AG04450 (cell line): ENCODE results near the gene PIGQ. TPM values are rescaled to one million over a fixed set of nuclear protein-coding genes. Genes with fewer than 3 reads are reported as not detected.

Experiments used
- CTCF ChIA-PET: fragments of 300-600, 350-600 bp; formaldehyde crosslinking; extraction: SDS; loops from one replicate; lab custom pipeline; 2022; ENCODE audit warnings: antibody characterized with exemption, inconsistent platforms; lab: Charles Lee
- POLR2A ChIA-PET: fragments of 350-600 bp; formaldehyde crosslinking; extraction: SDS; loops from one replicate; lab custom pipeline; 2021; ENCODE audit warnings: antibody characterized with exemption, inconsistent platforms; lab: Yijun Ruan, JAX
- DNase-seq: peaks from one replicate; pipeline ENCODE4 v3.0.0-alpha.2; 2011; ENCODE audit warnings: low read depth, low spot score
- H3K27ac ChIP-seq: one replicate; pipeline ENCODE4 v1.5.1; 2012; ENCODE audit warnings: low read depth, low read length, control low read depth
- H3K27me3 ChIP-seq: one replicate; pipeline ENCODE4 v1.6.0; 2012; ENCODE audit warnings: low read length; ENCODE audit not compliant: control insufficient read depth, insufficient read depth
- H3K4me3 ChIP-seq: 2 replicates; pipeline ENCODE4 v1.5.1; 2011; ENCODE audit warnings: mild to moderate bottlenecking, low read depth, low read length, control low read depth
- H3K9me3 ChIP-seq: 2 replicates; pipeline ENCODE4 v1.5.1; 2012; ENCODE audit warnings: low read length; ENCODE audit not compliant: control insufficient read depth, insufficient read depth
- polyA plus RNA-seq: library from polyadenylated mRNA; depleted of rRNA; stranded (reverse); fragments of >200 nt; gene quantifications from 2 replicates; pipeline ENCODE4 v1.2.3, GENCODE V29; 2011
- TF ChIP-seq, protein P1 (sequence below): IDR thresholded peaks from 2 replicates; pipeline ENCODE4 v1.5.1; 2011; ENCODE audit warnings: low read depth, low read length, control low read depth, inconsistent platforms

Gene PIGQ
- polyA plus RNA-seq, 1 experiment = 12.1 TPM

- no peak overlapping the region for H3K4me3 ChIP-seq
- TF ChIP-seq, protein P1, sequence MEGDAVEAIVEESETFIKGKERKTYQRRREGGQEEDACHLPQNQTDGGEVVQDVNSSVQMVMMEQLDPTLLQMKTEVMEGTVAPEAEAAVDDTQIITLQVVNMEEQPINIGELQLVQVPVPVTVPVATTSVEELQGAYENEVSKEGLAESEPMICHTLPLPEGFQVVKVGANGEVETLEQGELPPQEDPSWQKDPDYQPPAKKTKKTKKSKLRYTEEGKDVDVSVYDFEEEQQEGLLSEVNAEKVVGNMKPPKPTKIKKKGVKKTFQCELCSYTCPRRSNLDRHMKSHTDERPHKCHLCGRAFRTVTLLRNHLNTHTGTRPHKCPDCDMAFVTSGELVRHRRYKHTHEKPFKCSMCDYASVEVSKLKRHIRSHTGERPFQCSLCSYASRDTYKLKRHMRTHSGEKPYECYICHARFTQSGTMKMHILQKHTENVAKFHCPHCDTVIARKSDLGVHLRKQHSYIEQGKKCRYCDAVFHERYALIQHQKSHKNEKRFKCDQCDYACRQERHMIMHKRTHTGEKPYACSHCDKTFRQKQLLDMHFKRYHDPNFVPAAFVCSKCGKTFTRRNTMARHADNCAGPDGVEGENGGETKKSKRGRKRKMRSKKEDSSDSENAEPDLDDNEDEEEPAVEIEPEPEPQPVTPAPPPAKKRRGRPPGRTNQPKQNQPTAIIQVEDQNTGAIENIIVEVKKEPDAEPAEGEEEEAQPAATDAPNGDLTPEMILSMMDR = no peak
- H3K27ac ChIP-seq = no peak overlapping the region
- H3K9me3 ChIP-seq = no peaks in the 10 kb centered on the region; the same call in 1 of the 2 replicates
- ChIA-PET POLR2A (no interaction called here), CTCF (no interaction called here)
- H3K27me3 ChIP-seq = no peaks in the 10 kb centered on the region
- DNase-seq = no peak
These were observed 4.4 kb downstream of the PIGQ start for GRCh38 chr16:574021-574760.

DNA sequence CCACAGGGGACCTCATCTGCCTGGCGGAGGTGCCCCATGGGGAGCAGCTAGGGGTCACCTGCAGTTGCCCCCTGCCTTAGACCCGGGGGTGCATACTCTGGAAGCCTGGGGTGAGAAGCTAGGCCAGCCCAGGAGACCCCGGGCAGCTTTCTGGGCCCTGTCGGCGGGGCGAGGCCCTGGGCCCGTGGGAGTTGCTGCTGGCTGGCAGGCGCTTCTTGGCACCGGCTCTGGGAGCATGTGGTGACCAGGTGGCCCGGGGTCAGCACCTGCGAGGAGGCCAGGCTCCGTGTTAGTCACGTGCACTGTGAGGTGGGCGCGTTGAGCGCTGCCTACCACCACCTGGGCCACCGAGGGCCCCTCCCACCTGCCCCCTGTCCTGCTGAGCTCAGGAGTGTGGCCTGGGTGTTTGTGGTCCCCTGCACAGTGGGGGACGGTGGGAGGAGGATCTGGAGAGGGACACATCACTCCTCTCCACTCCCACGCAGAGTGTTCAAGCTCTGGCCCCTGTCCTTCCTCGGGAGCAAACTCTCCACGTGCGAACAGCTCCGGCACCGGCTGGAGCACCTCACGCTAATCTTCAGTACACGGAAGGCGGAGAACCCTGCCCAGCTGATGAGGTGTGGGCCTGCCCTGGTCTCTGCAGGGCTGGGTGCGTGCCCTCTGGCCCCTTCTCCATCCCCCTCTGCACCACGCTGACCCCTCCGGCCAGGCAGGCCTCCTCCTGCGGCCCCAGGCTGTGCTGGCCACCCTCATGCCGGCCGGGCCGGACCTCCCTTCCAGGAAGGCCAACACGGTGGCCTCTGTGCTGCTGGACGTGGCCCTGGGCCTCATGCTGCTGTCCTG, 5.8 kb downstream of the PIGQ start:
- Histone ChIP-seq H3K27me3 (no peaks in the 10 kb centered on the region), H3K27ac (no peak overlapping the region), H3K4me3 (no peak overlapping the region), H3K9me3 (no peaks in the 10 kb centered on the region; the same call in 1 of the 2 replicates)
- ChIA-PET POLR2A (no interaction called here), CTCF (no interaction called here)
- TF ChIP-seq, protein P1 = no peak
- no peak for DNase-seq

DNA sequence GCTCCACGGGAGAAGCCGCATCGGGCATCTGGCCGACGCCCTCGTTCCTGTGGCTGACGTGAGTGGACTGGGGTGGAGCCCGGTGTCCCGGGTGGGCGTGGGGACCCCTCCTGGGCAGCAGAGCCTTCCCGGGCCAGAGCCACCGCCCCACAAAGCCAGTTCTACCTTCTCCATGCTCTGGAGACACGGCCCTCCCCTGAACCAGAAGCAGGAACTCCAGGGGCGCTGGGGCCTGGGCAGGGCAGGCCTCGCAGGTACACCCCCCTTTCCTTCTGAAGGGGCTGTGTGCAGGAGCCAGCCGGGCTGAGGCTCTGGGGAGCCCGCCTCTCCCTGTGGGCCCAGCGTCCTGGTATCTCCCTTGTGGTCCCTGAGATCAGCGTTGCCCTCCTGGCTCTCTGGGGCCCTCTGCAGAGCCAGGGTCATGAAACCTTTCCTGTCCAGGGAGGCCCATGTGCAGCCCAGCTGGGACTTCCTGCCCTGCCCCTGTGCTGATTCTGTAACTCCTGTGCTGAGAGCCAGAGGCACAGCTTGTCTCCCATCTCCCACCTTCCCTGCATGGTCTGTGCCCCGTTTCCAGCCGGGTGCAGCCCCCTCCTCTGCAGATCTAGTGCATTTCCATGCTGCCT, 6.5 kb downstream of the PIGQ start:
- POLR2A ChIA-PET = no interaction called here

DNA sequence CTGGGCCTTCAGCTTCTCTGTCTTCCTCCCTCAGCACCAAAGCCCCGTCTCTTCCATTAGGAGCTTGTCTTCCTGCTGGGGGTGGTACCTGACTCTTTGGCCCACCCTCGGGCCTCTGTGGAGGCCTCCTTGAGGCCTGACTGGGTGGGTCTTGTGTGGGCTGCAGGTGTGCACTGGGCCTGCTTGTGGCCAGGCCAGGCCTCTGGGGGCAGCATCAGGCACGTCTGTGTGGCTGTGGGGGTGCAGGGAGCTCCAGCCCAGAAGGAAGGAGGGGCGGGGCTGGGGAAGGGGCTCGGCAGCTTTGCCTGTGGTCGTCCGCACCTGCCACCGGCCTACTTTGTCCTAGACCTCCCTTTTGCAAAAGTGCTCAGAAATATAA, 7.0 kb downstream of the PIGQ start:
- Histone ChIP-seq H3K27me3 (no peaks in the 10 kb centered on the region), H3K27ac (no peak overlapping the region), H3K9me3 (no peaks in the 10 kb centered on the region; the same call in 1 of the 2 replicates), H3K4me3 (no peak overlapping the region)
- DNase-seq = no peak
- ChIA-PET CTCF (no interaction called here), POLR2A (no interaction called here)
- TF ChIP-seq, protein P1 = peak; percentile 23; the same call in 1 of the 2 replicates

More for the DNA sequence above, 6.5 kb downstream of the PIGQ start:
- no peak overlapping the region for H3K27ac ChIP-seq
- CTCF ChIA-PET = no interaction called here
- TF ChIP-seq, protein P1 = no peak
- H3K27me3 ChIP-seq = no peaks in the 10 kb centered on the region
- no peak for DNase-seq
- no peaks in the 10 kb centered on the region; the same call in 1 of the 2 replicates for H3K9me3 ChIP-seq
- H3K4me3 ChIP-seq = no peak overlapping the region

- TF ChIP-seq, protein P1 = no peak
- no peak for DNase-seq
- POLR2A ChIA-PET = no interaction called here
- no peak overlapping the region for H3K27ac ChIP-seq
- no peak overlapping the region for H3K4me3 ChIP-seq
- CTCF ChIA-PET = no interaction called here
- no peaks in the 10 kb centered on the region for H3K27me3 ChIP-seq
- H3K9me3 ChIP-seq = no peaks in the 10 kb centered on the region; the same call in 1 of the 2 replicates
These were observed 8.0 kb downstream of the PIGQ start for GRCh38 chr16:577796-578195.
